HepG2 (cell line): Measurements from ENCODE around the gene ODR4. TPM values are rescaled to one million over a fixed set of nuclear protein-coding genes. Genes with fewer than 3 reads are reported as not detected.

Source experiments
- DNMT1 ChIP-seq: sonication (generic); formaldehyde crosslinking; IDR thresholded peaks from 2 replicates; pipeline ENCODE4 v1.5.1; 2020; ENCODE audit warnings: mild to moderate bottlenecking, missing genetic modification reagents
- ERF ChIP-seq: IDR thresholded peaks from 2 replicates; pipeline ENCODE4 v1.6.1; 2018; ENCODE audit warnings: missing biosample characterization, missing genetic modification reagents
- HNRNPL ChIP-seq: fragments of 200-400 bp; formaldehyde crosslinking; IDR thresholded peaks from 2 replicates; pipeline ENCODE4 v1.6.1; 2017; ENCODE audit warnings: mild to moderate bottlenecking, low read depth, low read length
- JARID2 ChIP-seq: sonication (generic); formaldehyde crosslinking; IDR thresholded peaks from 2 replicates; pipeline ENCODE4 v1.8.1; 2023; ENCODE audit warnings: missing genetic modification reagents, inconsistent platforms; ENCODE audit not compliant: insufficient replicate concordance
- PCBP1 ChIP-seq: fragments of 200-400 bp; formaldehyde crosslinking; IDR thresholded peaks from 2 replicates; pipeline ENCODE4 v1.6.1; 2017; ENCODE audit warnings: mild to moderate bottlenecking, low read depth, low read length, borderline replicate concordance
- RAD51 ChIP-seq: fragments of 450-650 bp; IDR thresholded peaks from 2 replicates; pipeline ENCODE4 v1.6.1; 2016; ENCODE audit warnings: borderline replicate concordance
- RFXANK ChIP-seq: IDR thresholded peaks from 2 replicates; pipeline ENCODE4 v1.6.1; 2016
- SOX6 ChIP-seq, 2 experiments: fragments of 450-650 bp in 1 of 2; sonication (generic) in 1 of 2; formaldehyde crosslinking in 1 of 2; IDR thresholded peaks; 2 replicates each; pipeline versions ENCODE4 v1.4.0 to v1.6.1; 2017 to 2020; ENCODE audit warnings: antibody characterized with exemption in 1 of 2, mild to moderate bottlenecking in 1 of 2, missing genetic modification reagents in 1 of 2
- SRF ChIP-seq: IDR thresholded peaks from 2 replicates; pipeline ENCODE4 v1.6.1; 2011; ENCODE audit warnings: mild to moderate bottlenecking, low read depth, low read length, moderate library complexity
- STAT6 ChIP-seq: sonication (generic); formaldehyde crosslinking; IDR thresholded peaks from 2 replicates; pipeline ENCODE4 v1.4.0; 2020; ENCODE audit warnings: missing genetic modification reagents, mild to moderate bottlenecking, borderline replicate concordance
- TBX3 ChIP-seq: fragments of 450-650 bp; IDR thresholded peaks from 2 replicates; pipeline ENCODE4 v1.6.1; 2017; ENCODE audit warnings: antibody characterized with exemption, mild to moderate bottlenecking, inconsistent platforms, borderline replicate concordance
- TSC22D2 ChIP-seq: sonication (generic); formaldehyde crosslinking; IDR thresholded peaks from 2 replicates; pipeline ENCODE4 v1.5.1; 2020; ENCODE audit warnings: missing genetic modification reagents, mild to moderate bottlenecking, borderline replicate concordance
- U2AF1 ChIP-seq: fragments of 200-400 bp; formaldehyde crosslinking; optimal IDR thresholded peaks from 2 replicates; pipeline ENCODE3; 2017; ENCODE audit warnings: mild to moderate bottlenecking, low read depth, low read length
- USF2 ChIP-seq, 2 experiments: sonication (generic) in 1 of 2; formaldehyde crosslinking in 1 of 2; IDR thresholded peaks; 2 replicates each; pipeline versions ENCODE4 v1.5.1 to v1.6.1; 2011 to 2020; ENCODE audit warnings: borderline replicate concordance in 1 of 2, low read depth in 1 of 2, low read length in 1 of 2, mild to moderate bottlenecking in 1 of 2, missing genetic modification reagents in 1 of 2, moderate library complexity in 1 of 2
- ZFP41 ChIP-seq: sonication (generic); formaldehyde crosslinking; IDR thresholded peaks from 2 replicates; pipeline ENCODE4 v1.4.0; 2020; ENCODE audit warnings: mild to moderate bottlenecking, missing genetic modification reagents, borderline replicate concordance
- ZFX ChIP-seq: sonication (generic); formaldehyde crosslinking; IDR thresholded peaks from 2 replicates; pipeline ENCODE4 v1.4.0; 2020; ENCODE audit warnings: mild to moderate bottlenecking, low read depth, missing genetic modification reagents, moderate library complexity
- ZMYM2 ChIP-seq: sonication (generic); formaldehyde crosslinking; IDR thresholded peaks from 2 replicates; pipeline ENCODE4 v1.8.0; 2022; ENCODE audit warnings: mild to moderate bottlenecking, missing genetic modification reagents
- ZNF276 ChIP-seq: sonication (generic); formaldehyde crosslinking; IDR thresholded peaks from 2 replicates; pipeline ENCODE4 v1.4.0; 2020; ENCODE audit warnings: mild to moderate bottlenecking, low read depth, missing genetic modification reagents
- ZNF335 ChIP-seq: sonication (generic); formaldehyde crosslinking; IDR thresholded peaks from 2 replicates; pipeline ENCODE4 v1.4.0; 2020; ENCODE audit warnings: missing genetic modification reagents
- ZNF501 ChIP-seq: sonication (generic); formaldehyde crosslinking; IDR thresholded peaks from 2 replicates; pipeline ENCODE4 v1.5.1; 2020; ENCODE audit warnings: mild to moderate bottlenecking, moderate library complexity, missing genetic modification reagents
- ZNF605 ChIP-seq: sonication (generic); formaldehyde crosslinking; IDR thresholded peaks from 2 replicates; pipeline ENCODE4 v1.8.0; 2022; ENCODE audit warnings: mild to moderate bottlenecking, missing genetic modification reagents
- ZNF773 ChIP-seq: sonication (generic); formaldehyde crosslinking; IDR thresholded peaks from 2 replicates; pipeline ENCODE4 v1.4.0; 2020; ENCODE audit warnings: missing genetic modification reagents, borderline replicate concordance
- ZNF777 ChIP-seq: sonication (generic); formaldehyde crosslinking; IDR thresholded peaks from 2 replicates; pipeline ENCODE4 v1.4.0; 2020; ENCODE audit warnings: missing genetic modification reagents
- polyA plus RNA-seq, 8 experiments: library from polyadenylated mRNA; depleted of rRNA in 3 of 8; stranded (reverse) in 7 of 8; unstranded in 1 of 8; fragments of >200 nt; fragmentation: Illumina TruSeq in 4 of 8; extraction: Trizol in 4 of 8; gene quantifications; 2 replicates each; pipeline versions ENCODE4 v1.2.1 to v1.2.3, GENCODE V29; 2011 to 2016; ENCODE audit warnings: low read depth in 4 of 8, missing spikeins in 1 of 8, mixed read lengths in 1 of 8; ENCODE audit not compliant: insufficient read depth in 1 of 8
- total RNA-seq, 5 experiments: library from RNA; depleted of rRNA; stranded (reverse); fragments of >200 nt; fragmentation: Illumina TruSeq; extraction: Trizol; gene quantifications; 2 replicates each; pipeline ENCODE4 v1.2.3, GENCODE V29; 2016; ENCODE audit warnings: low read depth in 1 of 5

ODR4 gene
- total and polyA plus RNA-seq, 2 of the 13 experiments (the other 11 are each of a cell fraction or from before 2014, with no cell fraction given): 16.3 to 22.0 TPM

- TF ChIP-seq ZNF777 (CRISPR knock-in tag): no peak
- TF ChIP-seq U2AF1: peak; percentile 42
- TF ChIP-seq ZNF501 (CRISPR knock-in tag): peak; percentile 94
- TF ChIP-seq ZNF605: peak; percentile 87
- TF ChIP-seq ZNF276 (CRISPR knock-in tag): peak; percentile 6; the same call in 1 of the 2 replicates
- no peak; the same call in 1 of the 2 replicates for TF ChIP-seq DNMT1 (CRISPR knock-in tag)
- 0 out of 2 replicates have a peak, but pooled peaks have one; percentile 53 for TF ChIP-seq TSC22D2 (CRISPR knock-in tag)
- peak; percentile 83 for TF ChIP-seq ZFX
- peak; percentile 72 for TF ChIP-seq TBX3
- no peak for TF ChIP-seq ERF (CRISPR knock-in tag)
- TF ChIP-seq SRF: peak; percentile 63; the same call in 1 of the 2 replicates
- TF ChIP-seq ZNF773 (CRISPR knock-in tag): no peak
- no peak for TF ChIP-seq RFXANK (CRISPR knock-in tag)
- TF ChIP-seq HNRNPL: no peak
- TF ChIP-seq RAD51: no peak
- TF ChIP-seq ZNF335: peak; percentile 92
- no peak for TF ChIP-seq JARID2 (CRISPR knock-in tag)
- TF ChIP-seq PCBP1: 0 out of 2 replicates have a peak, but pooled peaks have one; percentile 79
- no peak for TF ChIP-seq ZFP41 (CRISPR knock-in tag)
- TF ChIP-seq STAT6 (CRISPR knock-in tag): peak; percentile 34; the same call in 1 of the 2 replicates
- TF ChIP-seq ZMYM2 (CRISPR knock-in tag): no peak
- TF ChIP-seq USF2 (IDR thresholded peaks at IDR 0.05; ENCODE audit: low read depth, low read length): peak; percentile 32
- no peak for TF ChIP-seq USF2 (CRISPR knock-in tag; IDR thresholded peaks at IDR 0.05; ENCODE audit: borderline replicate concordance)
- no peak for TF ChIP-seq SOX6 (IDR thresholded peaks at IDR 0.05)
- peak; percentile 69 for TF ChIP-seq SOX6 (CRISPR knock-in tag; IDR thresholded peaks at IDR 0.05)
These were observed at the start of gene ODR4, which contains the start of gene TPR (continued) for GRCh38 chr1:186375152-186375928.
